ENCODE measurements around the gene ATOH8.

ATOH8 gene

GRCh38 chr2:85807756-85808155 lies 54.0 kb downstream of the ATOH8 start:
- WGBS: 93% methylated on average over 3 of the region's 3 CpGs
- Histone ChIP-seq H3K27me3 (ENCODE audit: insufficient read depth, low read length) (no peaks in the 10 kb centered on the region), H3K4me1 (ENCODE audit: insufficient read depth, low read length) (no peaks in the 10 kb centered on the region), H3K9me3 (ENCODE audit: insufficient read depth, low read depth, low read length) (no peaks in the 10 kb centered on the region), H3K9ac (ENCODE audit: low read depth, low read length) (no peak overlapping the region), H3K4me3 (ENCODE audit: low read length) (no peak overlapping the region), H3K27ac (ENCODE audit: low read depth, low read length) (no peak overlapping the region), H3K36me3 (ENCODE audit: insufficient read depth, low read length) (no peaks in the 10 kb centered on the region)

- Histone ChIP-seq H3K4me1 (ENCODE audit: insufficient read depth, low read length) (no peaks in the 10 kb centered on the region; the same call in 1 of the 2 replicates), H3K9me3 (ENCODE audit: insufficient read depth, low read depth, low read length) (no peaks in the 10 kb centered on the region), H3K36me3 (ENCODE audit: insufficient read depth, low read length) (no peaks in the 10 kb centered on the region), H3K27me3 (ENCODE audit: insufficient read depth, low read length) (no peaks in the 10 kb centered on the region), H3K9ac (ENCODE audit: low read depth, low read length) (no peak overlapping the region), H3K4me3 (ENCODE audit: low read length) (no peak overlapping the region), H3K27ac (ENCODE audit: low read depth, low read length) (no peak overlapping the region)
- WGBS: 88% methylated on average over 16 of the region's 16 CpGs
These were observed 56.8 kb downstream of the ATOH8 start for GRCh38 chr2:85810371-85811179.

GRCh38 chr2:85811180-85812093 lies 57.6 kb downstream of the ATOH8 start:
- H3K4me3 ChIP-seq (ENCODE audit: low read length): no peak overlapping the region

GRCh38 chr2:85812094-85812735 lies 58.4 kb downstream of the ATOH8 start:
- no peaks in the 10 kb centered on the region for H3K27me3 ChIP-seq (ENCODE audit: insufficient read depth, low read length)
- WGBS: 90% methylated on average over 10 of the region's 10 CpGs
- H3K4me3 ChIP-seq (ENCODE audit: low read length): no peak overlapping the region
- H3K9me3 ChIP-seq (ENCODE audit: insufficient read depth, low read depth, low read length): no peaks in the 10 kb centered on the region
- no peak overlapping the region for H3K9ac ChIP-seq (ENCODE audit: low read depth, low read length)
- no peaks in the 10 kb centered on the region for H3K36me3 ChIP-seq (ENCODE audit: insufficient read depth, low read length)
- H3K4me1 ChIP-seq (ENCODE audit: insufficient read depth, low read length): no peaks in the 10 kb centered on the region; the same call in 1 of the 2 replicates
- H3K27ac ChIP-seq (ENCODE audit: low read depth, low read length): no peak overlapping the region

More at GRCh38 chr2:85811180-85812093, 57.6 kb downstream of the ATOH8 start:
- Histone ChIP-seq H3K4me1 (ENCODE audit: insufficient read depth, low read length) (no peaks in the 10 kb centered on the region; the same call in 1 of the 2 replicates), H3K36me3 (ENCODE audit: insufficient read depth, low read length) (no peaks in the 10 kb centered on the region), H3K9me3 (ENCODE audit: insufficient read depth, low read depth, low read length) (no peaks in the 10 kb centered on the region), H3K9ac (ENCODE audit: low read depth, low read length) (no peak overlapping the region), H3K27ac (ENCODE audit: low read depth, low read length) (no peak overlapping the region), H3K27me3 (ENCODE audit: insufficient read depth, low read length) (no peaks in the 10 kb centered on the region)
- 92% methylated on average over 40 of the region's 41 CpGs for WGBS

GRCh38 chr2:85813211-85813981 lies 59.6 kb downstream of the ATOH8 start:
- Histone ChIP-seq H3K9me3 (ENCODE audit: insufficient read depth, low read depth, low read length) (no peaks in the 10 kb centered on the region), H3K36me3 (ENCODE audit: insufficient read depth, low read length) (no peaks in the 10 kb centered on the region), H3K4me1 (ENCODE audit: insufficient read depth, low read length) (peaks cover 8% of the 10 kb centered on the region), H3K27ac (ENCODE audit: low read depth, low read length) (no peak overlapping the region), H3K4me3 (ENCODE audit: low read length) (no peak overlapping the region), H3K27me3 (ENCODE audit: insufficient read depth, low read length) (no peaks in the 10 kb centered on the region), H3K9ac (ENCODE audit: low read depth, low read length) (no peak overlapping the region)
- WGBS: 96% methylated on average over 7 of the region's 7 CpGs

- Histone ChIP-seq H3K4me1 (ENCODE audit: insufficient read depth, low read length) (peaks cover 8% of the 10 kb centered on the region), H3K36me3 (ENCODE audit: insufficient read depth, low read length) (no peaks in the 10 kb centered on the region), H3K27me3 (ENCODE audit: insufficient read depth, low read length) (no peaks in the 10 kb centered on the region), H3K9me3 (ENCODE audit: insufficient read depth, low read depth, low read length) (no peaks in the 10 kb centered on the region), H3K9ac (ENCODE audit: low read depth, low read length) (no peak overlapping the region), H3K4me3 (ENCODE audit: low read length) (no peak overlapping the region), H3K27ac (ENCODE audit: low read depth, low read length) (no peak overlapping the region)
- WGBS: 41% methylated on average over 13 of the region's 13 CpGs
These were observed 60.4 kb downstream of the ATOH8 start for GRCh38 chr2:85813982-85814801.

- 73% methylated on average over 9 of the region's 10 CpGs for WGBS
- Histone ChIP-seq H3K4me1 (ENCODE audit: insufficient read depth, low read length) (peaks cover 8% of the 10 kb centered on the region), H3K9me3 (ENCODE audit: insufficient read depth, low read depth, low read length) (no peaks in the 10 kb centered on the region), H3K27me3 (ENCODE audit: insufficient read depth, low read length) (no peaks in the 10 kb centered on the region), H3K27ac (ENCODE audit: low read depth, low read length) (no peak overlapping the region), H3K36me3 (ENCODE audit: insufficient read depth, low read length) (no peaks in the 10 kb centered on the region), H3K9ac (ENCODE audit: low read depth, low read length) (no peak overlapping the region), H3K4me3 (ENCODE audit: low read length) (no peak overlapping the region)
These were observed 61.2 kb downstream of the ATOH8 start for GRCh38 chr2:85814802-85815550.

GRCh38 chr2:85819811-85820510 lies 66.2 kb downstream of the ATOH8 start:
- H3K9me3 ChIP-seq (ENCODE audit: insufficient read depth, low read depth, low read length): no peaks in the 10 kb centered on the region
- H3K27ac ChIP-seq (ENCODE audit: low read depth, low read length): no peak overlapping the region
- no peaks in the 10 kb centered on the region for H3K36me3 ChIP-seq (ENCODE audit: insufficient read depth, low read length)
- H3K27me3 ChIP-seq (ENCODE audit: insufficient read depth, low read length): no peaks in the 10 kb centered on the region
- peaks cover 8% of the 10 kb centered on the region for H3K4me1 ChIP-seq (ENCODE audit: insufficient read depth, low read length)
- 80% methylated on average over 6 of the region's 6 CpGs for whole genome bisulfite sequencing
- no peak overlapping the region for H3K9ac ChIP-seq (ENCODE audit: low read depth, low read length)
- H3K4me3 ChIP-seq (ENCODE audit: low read length): no peak overlapping the region

GRCh38 chr2:85822766-85823165 lies 69.0 kb downstream of the ATOH8 start:
- peaks cover 7% of the 10 kb centered on the region; the same call in 1 of the 2 replicates for H3K4me1 ChIP-seq (ENCODE audit: insufficient read depth, low read length)
- no peak overlapping the region for H3K27ac ChIP-seq (ENCODE audit: low read depth, low read length)
- no peaks in the 10 kb centered on the region for H3K27me3 ChIP-seq (ENCODE audit: insufficient read depth, low read length)
- 88% methylated on average over 4 of the region's 5 CpGs for WGBS
- no peaks in the 10 kb centered on the region for H3K36me3 ChIP-seq (ENCODE audit: insufficient read depth, low read length)
- H3K4me3 ChIP-seq (ENCODE audit: low read length): no peak overlapping the region
- no peak overlapping the region for H3K9ac ChIP-seq (ENCODE audit: low read depth, low read length)
- no peaks in the 10 kb centered on the region for H3K9me3 ChIP-seq (ENCODE audit: insufficient read depth, low read depth, low read length)
